ENCODE data around the gene OSTN.
"Not testable (repeated sequence)": the region's sequence is repeated elsewhere in the genome, so short reads cannot be mapped to it uniquely, and the experiment has no call there.

The OSTN gene

GRCh38 chr3:191198932-191199331 is at the start of gene OSTN:
Gene OSTN (plus strand): TSS chr3:191199241. CDS start chr3:191212533, 13,292 bp downstream.
- DNase-seq, result no peak

GRCh38 chr3:191151653-191152052 is 47.4 kb upstream of the OSTN start:
- DNase-seq, result no peak

- DNase-seq, result no peak
Observed at GRCh38 chr3:191154827-191155226, 44.2 kb upstream of the OSTN start.

- DNase-seq, result no peak
Observed at GRCh38 chr3:191158247-191158646, 40.8 kb upstream of the OSTN start.

GRCh38 chr3:191158815-191159214 is 40.2 kb upstream of the OSTN start:
- DNase-seq, result no peak

- DNase-seq, result no peak
Observed at GRCh38 chr3:191165802-191166201, 33.2 kb upstream of the OSTN start.

GRCh38 chr3:191166368-191166767 is 32.7 kb upstream of the OSTN start:
- DNase-seq, result no peak

GRCh38 chr3:191169566-191169965 is 29.5 kb upstream of the OSTN start:
- no peak for DNase-seq

- DNase-seq, result no peak
Observed at GRCh38 chr3:191170097-191170496, 28.9 kb upstream of the OSTN start.

GRCh38 chr3:191175102-191175501 is 23.9 kb upstream of the OSTN start:
- no peak for DNase-seq

- no peak for DNase-seq
Observed at GRCh38 chr3:191176038-191176785, 22.8 kb upstream of the OSTN start.

GRCh38 chr3:191185382-191185781 is 13.7 kb upstream of the OSTN start:
- not testable (repeated sequence) for DNase-seq

GRCh38 chr3:191188246-191188645 is 10.8 kb upstream of the OSTN start:
- not testable (repeated sequence) for DNase-seq

GRCh38 chr3:191192270-191192669 is 6.8 kb upstream of the OSTN start:
- not testable (repeated sequence) for DNase-seq

- DNase-seq, result no peak
Observed at GRCh38 chr3:191192941-191193340, 6.1 kb upstream of the OSTN start.

- DNase-seq, result no peak
Observed at GRCh38 chr3:191197761-191198306, 1.2 kb upstream of the OSTN start.

- DNase-seq, result no peak
Observed at GRCh38 chr3:191198480-191198879, 561 bp upstream of the OSTN start.

- DNase-seq, result no peak
Observed at GRCh38 chr3:191210032-191210431, 11.0 kb downstream of the OSTN start.

GRCh38 chr3:191216510-191216909 is 17.5 kb downstream of the OSTN start:
- no peak for DNase-seq

- no peak for DNase-seq
Observed at GRCh38 chr3:191217301-191217700, 18.3 kb downstream of the OSTN start.

- DNase-seq, result no peak
Observed at GRCh38 chr3:191220908-191221307, 21.9 kb downstream of the OSTN start.

GRCh38 chr3:191221638-191222037 is 22.6 kb downstream of the OSTN start:
- DNase-seq, result no peak

- no peak for DNase-seq
Observed at GRCh38 chr3:191227541-191227940, 28.5 kb downstream of the OSTN start.

- DNase-seq, result no peak
Observed at GRCh38 chr3:191234216-191234615, 35.2 kb downstream of the OSTN start.

All from activated naive CD4-positive, alpha-beta T cell treated with anti-CD3 and anti-CD28 coated beads, Interleukin-2, amount 50 U/mL, for 16 hours (primary cell).